Measurements from ENCODE around the gene CLNS1A.
A peak's percentile ranks its signal among the peaks of the same experiment; 100 is the strongest.
"Not testable (repeated sequence)": the region's sequence is repeated elsewhere in the genome, so short reads cannot be mapped to it uniquely, and the experiment has no call there.

CLNS1A gene

GRCh38 chr11:77617892-77618291 lies 19.7 kb downstream of the CLNS1A start:
- DNase-seq, result no peak

GRCh38 chr11:77611921-77612320 lies 25.7 kb downstream of the CLNS1A start:
- DNase-seq, result no peak

GRCh38 chr11:77609234-77609633 lies 28.4 kb downstream of the CLNS1A start:
- DNase-seq, result no peak

- DNase-seq, result no peak
These were observed 33.3 kb downstream of the CLNS1A start for GRCh38 chr11:77604281-77604680.

GRCh38 chr11:77602381-77603088 lies 35.1 kb downstream of the CLNS1A start:
- no peak for DNase-seq

GRCh38 chr11:77598195-77598594 lies 39.4 kb downstream of the CLNS1A start:
- DNase-seq, result no peak

GRCh38 chr11:77596626-77597025 lies 41.0 kb downstream of the CLNS1A start:
- DNase-seq, result no peak

- no peak for DNase-seq
These were observed 43.7 kb downstream of the CLNS1A start for GRCh38 chr11:77593883-77594282.

GRCh38 chr11:77592727-77593126 lies 44.9 kb downstream of the CLNS1A start:
- DNase-seq, result no peak

GRCh38 chr11:77590194-77590782 lies 47.3 kb downstream of the CLNS1A start:
- no peak for DNase-seq

GRCh38 chr11:77589521-77590193 lies 47.9 kb downstream of the CLNS1A start, which contains the start of gene AQP11:
TSS of gene AQP11 (plus strand) at chr11:77589953. CDS start at chr11:77589993, 40 bp downstream.
- peak in 1 of 2 experiments; percentile 29 for DNase-seq

GRCh38 chr11:77589181-77589520 lies 48.4 kb downstream of the CLNS1A start:
- DNase-seq, result peak in 1 of 2 experiments; percentile 24

- DNase-seq, result no peak
These were observed 56.8 kb downstream of the CLNS1A start for GRCh38 chr11:77580712-77581337.

- not testable (repeated sequence) for DNase-seq
These were observed 62.2 kb downstream of the CLNS1A start for GRCh38 chr11:77575428-77575827.

- not testable (repeated sequence) for DNase-seq
These were observed 66.7 kb downstream of the CLNS1A start for GRCh38 chr11:77570896-77571295.

GRCh38 chr11:77569676-77570070 lies 67.9 kb downstream of the CLNS1A start:
- DNase-seq, result no peak

GRCh38 chr11:77568916-77569675 lies 68.5 kb downstream of the CLNS1A start:
- DNase-seq, result no peak

GRCh38 chr11:77568306-77568705 lies 69.3 kb downstream of the CLNS1A start:
- no peak for DNase-seq
